Measurements from ENCODE around the gene DIP2B.

DIP2B gene

DNA sequence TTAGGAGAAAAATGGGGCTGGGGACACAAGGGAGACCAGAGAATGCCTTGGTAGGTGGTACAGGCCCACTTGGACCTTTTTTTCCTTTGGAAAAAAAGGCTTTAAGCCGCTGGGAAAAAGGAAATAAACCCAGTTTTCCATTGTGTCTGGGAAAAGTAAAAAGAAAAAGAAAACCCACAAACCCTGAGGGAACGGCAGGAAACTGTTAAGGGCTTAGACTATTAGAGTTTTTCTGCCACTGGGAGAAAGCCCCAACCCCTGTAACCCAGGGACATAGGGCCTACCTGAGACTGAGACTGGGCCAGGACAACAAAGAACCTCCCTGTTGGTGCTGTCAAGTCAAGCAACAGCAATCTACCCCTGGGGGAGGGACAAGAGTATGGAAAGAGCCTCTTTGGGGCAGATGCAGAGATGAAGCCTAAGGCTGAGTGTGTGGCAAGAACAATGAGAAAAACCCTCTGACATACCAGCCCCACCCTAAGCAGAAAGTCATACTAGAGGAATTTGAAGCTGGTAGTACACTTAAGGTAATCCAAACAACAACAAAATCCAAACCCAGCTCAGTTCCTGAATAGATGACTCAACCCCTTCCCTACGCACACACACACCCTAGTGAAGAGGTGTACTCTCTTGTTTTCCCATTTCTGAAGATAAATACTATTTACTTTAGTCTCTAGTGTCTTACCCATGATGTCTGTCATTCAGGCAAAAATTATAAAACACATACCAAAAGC lies 281.9 kb downstream of the DIP2B start:
- DNase-seq, result no peak

DNA sequence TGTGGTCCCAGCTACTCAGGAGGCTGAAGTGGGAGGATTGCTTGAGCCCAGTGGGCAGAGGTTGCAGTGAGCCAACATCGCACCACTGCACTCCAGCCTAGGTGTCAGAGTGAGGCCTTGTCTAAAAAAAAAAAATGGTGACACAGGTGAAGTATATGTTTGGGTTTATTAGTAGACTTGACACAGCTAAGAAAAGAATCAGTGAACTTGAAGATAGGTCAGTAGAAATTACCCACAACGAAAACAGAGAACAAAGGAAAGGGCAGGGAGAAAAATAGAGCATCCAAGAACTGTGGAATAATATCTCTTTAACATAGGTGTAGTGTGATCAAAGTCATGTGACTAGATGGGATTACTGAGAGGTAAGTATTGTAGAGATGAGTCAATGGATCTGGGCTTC lies 282.8 kb downstream of the DIP2B start:
- no peak for DNase-seq

GRCh38 chr12:50788561-50788960 lies 283.8 kb downstream of the DIP2B start:
- DNase-seq, result no peak

DNA sequence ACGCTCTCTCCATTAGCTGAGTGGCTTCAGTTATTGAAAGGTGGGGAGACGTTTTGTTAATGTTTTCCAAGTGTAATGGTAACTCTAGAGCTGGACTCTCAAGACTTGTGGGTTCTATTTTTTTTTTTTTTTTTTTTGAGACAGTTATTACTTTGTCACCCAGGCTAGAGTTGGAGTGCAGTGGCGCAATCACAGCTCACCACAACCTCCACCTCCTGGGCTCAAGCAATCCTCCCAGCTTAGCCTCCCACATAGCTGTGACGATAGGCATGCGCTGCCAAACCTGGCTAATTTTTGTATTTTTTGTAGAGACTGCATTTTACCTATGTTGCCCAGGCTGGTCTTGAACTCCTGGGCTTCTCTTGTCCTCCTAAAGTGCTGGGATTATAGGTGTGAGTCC lies 285.3 kb downstream of the DIP2B start:
- no peak for DNase-seq

All from NK-92 treated with Interleukin-12 subunit alpha and Interleukin-12 subunit beta, amount 100 ng/mL, for 24 hours (cell line).